OCI-M1 (cell line): ENCODE results near the gene MED13L.
A peak's percentile ranks its signal among the peaks of the same experiment; 100 is the strongest.
"Not testable (repeated sequence)": the region's sequence is repeated elsewhere in the genome, so short reads cannot be mapped to it uniquely, and the experiment has no call there.

ENCODE experiments used
- DNase-seq: peaks from one replicate; lab custom pipeline; 2025; lab: John Stamatoyannopoulos, UW

The MED13L gene

GRCh38 chr12:116054280-116054679 lies 223.2 kb downstream of the MED13L start:
- no peak for DNase-seq

- peak; percentile 43 for DNase-seq
Measured at GRCh38 chr12:116053479-116054200, 223.9 kb downstream of the MED13L start.

GRCh38 chr12:116050275-116050674 lies 227.2 kb downstream of the MED13L start:
- peak; percentile 7 for DNase-seq

GRCh38 chr12:116048879-116049278 lies 228.6 kb downstream of the MED13L start:
- peak; percentile 11 for DNase-seq

GRCh38 chr12:116046039-116046438 lies 231.5 kb downstream of the MED13L start:
- DNase-seq = no peak

GRCh38 chr12:116045150-116045549 lies 232.3 kb downstream of the MED13L start:
- no peak for DNase-seq

- no peak for DNase-seq
Measured at GRCh38 chr12:116043659-116044535, 233.6 kb downstream of the MED13L start.

GRCh38 chr12:116040402-116040801 lies 237.1 kb downstream of the MED13L start:
- DNase-seq = no peak

- no peak for DNase-seq
Measured at GRCh38 chr12:116039081-116039480, 238.4 kb downstream of the MED13L start.

- DNase-seq = no peak
Measured at GRCh38 chr12:116037941-116038837, 239.3 kb downstream of the MED13L start.

GRCh38 chr12:116033765-116034164 lies 243.7 kb downstream of the MED13L start:
- DNase-seq = no peak

- not testable (repeated sequence) for DNase-seq
Measured at GRCh38 chr12:116031624-116032023, 245.9 kb downstream of the MED13L start.

GRCh38 chr12:116028619-116029018 lies 248.9 kb downstream of the MED13L start:
- no peak for DNase-seq

GRCh38 chr12:116027551-116027821 lies 250.0 kb downstream of the MED13L start:
- DNase-seq = no peak

GRCh38 chr12:116026768-116027550 lies 250.5 kb downstream of the MED13L start:
- DNase-seq = no peak

GRCh38 chr12:116026346-116026745 lies 251.1 kb downstream of the MED13L start:
- no peak for DNase-seq

GRCh38 chr12:116024769-116025168 lies 252.7 kb downstream of the MED13L start:
- DNase-seq = no peak

GRCh38 chr12:116019415-116019814 lies 258.1 kb downstream of the MED13L start:
- no peak for DNase-seq

GRCh38 chr12:116018282-116018681 lies 259.2 kb downstream of the MED13L start:
- no peak for DNase-seq

- DNase-seq = peak; percentile 65
Measured at GRCh38 chr12:116015525-116015924, 262.0 kb downstream of the MED13L start.

- no peak for DNase-seq
Measured at GRCh38 chr12:116012757-116013156, 264.7 kb downstream of the MED13L start.

- DNase-seq = no peak
Measured at GRCh38 chr12:116011217-116011616, 266.3 kb downstream of the MED13L start.
